Measurements from ENCODE around the gene INTS15. TPM values are rescaled to one million over a fixed set of nuclear protein-coding genes. Genes with fewer than 3 reads are reported as not detected.

INTS15 gene
- total RNA-seq, 1 experiment from 2014 or later, result 46.8 TPM

DNA sequence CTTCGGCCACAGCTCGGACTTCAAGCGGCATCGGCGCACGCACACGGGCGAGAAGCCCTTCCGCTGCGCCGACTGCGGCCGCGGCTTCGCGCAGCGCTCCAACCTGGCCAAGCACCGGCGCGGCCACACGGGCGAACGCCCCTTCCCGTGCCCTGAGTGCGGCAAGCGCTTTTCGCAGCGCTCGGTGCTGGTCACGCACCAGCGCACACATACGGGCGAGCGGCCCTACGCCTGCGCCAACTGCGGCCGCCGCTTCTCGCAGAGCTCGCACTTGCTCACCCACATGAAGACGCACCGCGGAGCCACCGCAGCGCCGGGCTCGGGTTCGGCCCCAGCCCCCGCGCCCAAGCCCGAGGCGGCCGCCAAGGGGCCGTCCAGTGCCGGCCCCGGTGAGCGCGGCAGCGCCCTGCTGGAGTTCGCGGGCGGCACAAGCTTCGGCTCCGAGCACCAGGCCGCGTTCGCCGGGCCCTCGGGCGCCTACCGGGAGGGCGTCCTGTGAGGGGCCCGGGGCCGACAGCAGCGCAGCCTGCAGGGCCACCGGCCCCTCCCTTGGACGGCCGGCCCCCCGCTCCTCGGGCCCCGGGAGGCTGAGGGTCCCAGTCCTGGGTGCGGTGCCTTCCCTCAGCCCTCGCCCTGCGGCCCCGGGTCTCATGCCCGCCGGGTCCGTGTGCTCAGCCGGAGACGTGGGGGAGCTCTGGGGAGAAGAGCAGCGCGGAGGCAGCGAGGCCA lies 64.5 kb downstream of the INTS15 start:
- BruUV-seq (replicated peaks), result no TSS peak
- Histone ChIP-seq H3K4me3 (ENCODE audit: low read depth in 2 of 2, low read length in 2 of 2) (no peak overlapping the region), H3K27me3 (ENCODE audit: control insufficient read depth, insufficient read depth, low read length) (no peaks in the 10 kb centered on the region), H3K9me3 (ENCODE audit: control insufficient read depth, insufficient read depth, low read depth, low read length) (no peaks in the 10 kb centered on the region; the same call in 1 of the 2 replicates), H3K36me3 (ENCODE audit: control insufficient read depth, insufficient read depth, low read length) (no peaks in the 10 kb centered on the region; the same call in 1 of the 2 replicates), H3K27ac (ENCODE audit: low read length) (no peak overlapping the region), H3K4me1 (ENCODE audit: control insufficient read depth, insufficient read depth, low read length) (peaks cover 8% of the 10 kb centered on the region)
- in situ Hi-C loops (cut with HindIII; ENCODE audit: low pct_unique_long_range_greater_than_20kb, low sequenced_read_pairs) (no loop called here), intact Hi-C loops (cut with micrococcal nuclease; ENCODE audit: unreplicated experiment) (no loop called here)
- DNase-seq (ENCODE audit: low read depth, low spot score), result no peak
- CTCF ChIA-PET, result no interaction called here
- no peak for ATAC-seq
- TF ChIP-seq SIN3A (IDR thresholded peaks at IDR 0.05; ENCODE audit: borderline replicate concordance, insufficient read depth, low read depth, low read length) (no peak), TCF7L2 (IDR thresholded peaks at IDR 0.05; ENCODE audit: low read depth, low read length) (no peak), CTCF (IDR thresholded peaks at IDR 0.05) (no peak), POLR2AphosphoS5 (IDR thresholded peaks at IDR 0.05; ENCODE audit: low read depth, low read length) (no peak)
- TF ChIP-seq, protein P1, sequence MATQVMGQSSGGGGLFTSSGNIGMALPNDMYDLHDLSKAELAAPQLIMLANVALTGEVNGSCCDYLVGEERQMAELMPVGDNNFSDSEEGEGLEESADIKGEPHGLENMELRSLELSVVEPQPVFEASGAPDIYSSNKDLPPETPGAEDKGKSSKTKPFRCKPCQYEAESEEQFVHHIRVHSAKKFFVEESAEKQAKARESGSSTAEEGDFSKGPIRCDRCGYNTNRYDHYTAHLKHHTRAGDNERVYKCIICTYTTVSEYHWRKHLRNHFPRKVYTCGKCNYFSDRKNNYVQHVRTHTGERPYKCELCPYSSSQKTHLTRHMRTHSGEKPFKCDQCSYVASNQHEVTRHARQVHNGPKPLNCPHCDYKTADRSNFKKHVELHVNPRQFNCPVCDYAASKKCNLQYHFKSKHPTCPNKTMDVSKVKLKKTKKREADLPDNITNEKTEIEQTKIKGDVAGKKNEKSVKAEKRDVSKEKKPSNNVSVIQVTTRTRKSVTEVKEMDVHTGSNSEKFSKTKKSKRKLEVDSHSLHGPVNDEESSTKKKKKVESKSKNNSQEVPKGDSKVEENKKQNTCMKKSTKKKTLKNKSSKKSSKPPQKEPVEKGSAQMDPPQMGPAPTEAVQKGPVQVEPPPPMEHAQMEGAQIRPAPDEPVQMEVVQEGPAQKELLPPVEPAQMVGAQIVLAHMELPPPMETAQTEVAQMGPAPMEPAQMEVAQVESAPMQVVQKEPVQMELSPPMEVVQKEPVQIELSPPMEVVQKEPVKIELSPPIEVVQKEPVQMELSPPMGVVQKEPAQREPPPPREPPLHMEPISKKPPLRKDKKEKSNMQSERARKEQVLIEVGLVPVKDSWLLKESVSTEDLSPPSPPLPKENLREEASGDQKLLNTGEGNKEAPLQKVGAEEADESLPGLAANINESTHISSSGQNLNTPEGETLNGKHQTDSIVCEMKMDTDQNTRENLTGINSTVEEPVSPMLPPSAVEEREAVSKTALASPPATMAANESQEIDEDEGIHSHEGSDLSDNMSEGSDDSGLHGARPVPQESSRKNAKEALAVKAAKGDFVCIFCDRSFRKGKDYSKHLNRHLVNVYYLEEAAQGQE (IDR thresholded peaks at IDR 0.05; ENCODE audit: insufficient read depth in 1 of 2, low read depth in 2 of 2, low read length in 1 of 2), result no peak
- POLR2A ChIA-PET, result no interaction called here

DNA sequence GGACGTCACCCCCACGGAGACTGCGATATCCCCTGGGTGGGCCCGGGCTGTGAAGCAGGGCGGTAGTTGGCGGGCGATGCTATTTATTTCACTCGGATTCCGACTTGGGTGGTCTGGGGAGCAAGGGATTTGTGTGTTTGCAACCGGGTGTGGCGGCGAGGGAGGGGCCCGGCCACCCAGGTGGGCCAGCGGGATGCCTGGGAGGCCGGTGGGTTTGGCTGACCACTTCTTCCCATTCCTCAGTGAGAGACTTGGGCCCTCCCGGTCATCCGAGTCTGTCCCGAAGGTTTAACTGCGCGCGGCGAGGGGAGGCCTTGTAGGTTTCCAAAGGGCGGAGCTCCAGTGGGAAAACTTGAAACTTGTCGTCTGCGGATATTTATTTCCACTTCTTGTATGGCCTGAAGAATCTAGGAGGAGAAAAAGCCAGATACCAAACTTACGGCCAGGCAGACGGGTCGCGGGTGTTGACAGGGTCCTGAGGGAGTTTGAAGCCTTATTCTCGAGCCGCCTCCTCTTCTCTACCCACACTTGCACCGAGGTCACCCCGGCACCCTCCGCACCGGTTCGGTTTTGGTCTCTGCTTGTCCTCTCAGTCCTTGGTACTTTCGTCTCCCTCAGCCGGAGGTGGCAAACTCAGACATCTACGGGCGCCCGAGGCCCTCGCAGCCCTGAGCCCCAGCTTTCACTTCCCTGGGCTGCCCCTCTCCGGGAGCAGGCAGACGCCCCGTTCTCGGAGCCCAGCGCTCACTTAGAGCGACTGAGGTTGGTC lies 65.2 kb downstream of the INTS15 start:
- no peaks in the 10 kb centered on the region; the same call in 1 of the 2 replicates for H3K36me3 ChIP-seq (ENCODE audit: control insufficient read depth, insufficient read depth, low read length)
- no peaks in the 10 kb centered on the region for H3K27me3 ChIP-seq (ENCODE audit: control insufficient read depth, insufficient read depth, low read length)
- H3K4me3 ChIP-seq (ENCODE audit: low read depth in 2 of 2, low read length in 2 of 2), result no peak overlapping the region
- CTCF ChIA-PET, result no interaction called here
- in situ Hi-C loops (cut with HindIII; ENCODE audit: low pct_unique_long_range_greater_than_20kb, low sequenced_read_pairs), result no loop called here
- POLR2A ChIA-PET, result no interaction called here
- BruUV-seq (replicated peaks), result no TSS peak
- H3K9me3 ChIP-seq (ENCODE audit: control insufficient read depth, insufficient read depth, low read depth, low read length), result no peaks in the 10 kb centered on the region
- intact Hi-C loops (cut with micrococcal nuclease; ENCODE audit: unreplicated experiment), result no loop called here
- TF ChIP-seq TCF7L2 (IDR thresholded peaks at IDR 0.05; ENCODE audit: low read depth, low read length), result no peak
- no peak for TF ChIP-seq POLR2AphosphoS5 (IDR thresholded peaks at IDR 0.05; ENCODE audit: low read depth, low read length)
- TF ChIP-seq CTCF (IDR thresholded peaks at IDR 0.05), result no peak
- TF ChIP-seq SIN3A (IDR thresholded peaks at IDR 0.05; ENCODE audit: borderline replicate concordance, insufficient read depth, low read depth, low read length), result no peak
- TF ChIP-seq, protein P1 (IDR thresholded peaks at IDR 0.05; ENCODE audit: insufficient read depth in 1 of 2, low read depth in 2 of 2, low read length in 1 of 2), result no peak
- ATAC-seq, result no peak
- DNase-seq (ENCODE audit: low read depth, low spot score), result no peak
- H3K27ac ChIP-seq (ENCODE audit: low read length), result no peak overlapping the region
- peaks cover 11% of the 10 kb centered on the region for H3K4me1 ChIP-seq (ENCODE audit: control insufficient read depth, insufficient read depth, low read length)
